SK-N-SH treated with all-trans-retinoic acid at 6 μM for 48 hours (cell line): Measurements from ENCODE around the gene PLEKHJ1.

Experiments used
- BACH2 ChIP-seq: fragments of 250-450 bp; sonication (Bioruptor Pico); IDR thresholded peaks from 2 replicates; pipeline ENCODE4 v1.9.0; 2021; ENCODE audit warnings: mild to moderate bottlenecking, borderline replicate concordance
- RARB ChIP-seq: fragments of 250-450 bp; sonication (Bioruptor Pico); IDR thresholded peaks from 2 replicates; pipeline ENCODE4 v1.8.0; 2021; ENCODE audit warnings: mild to moderate bottlenecking, moderate library complexity
- SNAI2 ChIP-seq: fragments of 250-450 bp; sonication (Bioruptor Pico); IDR thresholded peaks from 2 replicates; pipeline ENCODE4 v1.5.0; 2020; ENCODE audit warnings: mild to moderate bottlenecking, moderate library complexity
- ZC3H10 ChIP-seq: fragments of 250-450 bp; sonication (Bioruptor Pico); IDR thresholded peaks from 2 replicates; pipeline ENCODE4 v1.5.1; 2021; ENCODE audit warnings: mild to moderate bottlenecking, moderate library complexity
- ZFP30 ChIP-seq: fragments of 450-650 bp; formaldehyde crosslinking; IDR thresholded peaks from 2 replicates; pipeline ENCODE4 v1.5.0; 2022; ENCODE audit warnings: mild to moderate bottlenecking, moderate library complexity
- ZNF565 ChIP-seq: fragments of 450-650 bp; formaldehyde crosslinking; conservative IDR thresholded peaks from 2 replicates; pipeline ENCODE4 v1.5.0; 2020; ENCODE audit warnings: low read depth, mild to moderate bottlenecking, moderate library complexity
- TF ChIP-seq, protein P1 (sequence below): fragments of 250-450 bp; sonication (Bioruptor Pico); IDR thresholded peaks from 2 replicates; pipeline ENCODE4 v1.8.0; 2020; ENCODE audit warnings: mild to moderate bottlenecking, moderate library complexity, borderline replicate concordance
- TF ChIP-seq, protein P2 (sequence below): fragments of 250-450 bp; sonication (Bioruptor Pico); IDR thresholded peaks from 2 replicates; pipeline ENCODE4 v1.5.1; 2020; ENCODE audit warnings: low read depth, mild to moderate bottlenecking, moderate library complexity

GRCh38 chr19:2246014-2246620, 10.0 kb upstream of the PLEKHJ1 start:
- TF ChIP-seq, protein P1, sequence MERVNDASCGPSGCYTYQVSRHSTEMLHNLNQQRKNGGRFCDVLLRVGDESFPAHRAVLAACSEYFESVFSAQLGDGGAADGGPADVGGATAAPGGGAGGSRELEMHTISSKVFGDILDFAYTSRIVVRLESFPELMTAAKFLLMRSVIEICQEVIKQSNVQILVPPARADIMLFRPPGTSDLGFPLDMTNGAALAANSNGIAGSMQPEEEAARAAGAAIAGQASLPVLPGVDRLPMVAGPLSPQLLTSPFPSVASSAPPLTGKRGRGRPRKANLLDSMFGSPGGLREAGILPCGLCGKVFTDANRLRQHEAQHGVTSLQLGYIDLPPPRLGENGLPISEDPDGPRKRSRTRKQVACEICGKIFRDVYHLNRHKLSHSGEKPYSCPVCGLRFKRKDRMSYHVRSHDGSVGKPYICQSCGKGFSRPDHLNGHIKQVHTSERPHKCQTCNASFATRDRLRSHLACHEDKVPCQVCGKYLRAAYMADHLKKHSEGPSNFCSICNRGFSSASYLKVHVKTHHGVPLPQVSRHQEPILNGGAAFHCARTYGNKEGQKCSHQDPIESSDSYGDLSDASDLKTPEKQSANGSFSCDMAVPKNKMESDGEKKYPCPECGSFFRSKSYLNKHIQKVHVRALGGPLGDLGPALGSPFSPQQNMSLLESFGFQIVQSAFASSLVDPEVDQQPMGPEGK (CRISPR knock-in tag), result no peak
- TF ChIP-seq BACH2 (CRISPR knock-in tag) (no peak), RARB (CRISPR knock-in tag) (no peak), SNAI2 (no peak), ZFP30 (no peak), ZC3H10 (no peak), ZNF565 (CRISPR knock-in tag) (no peak)
- TF ChIP-seq, protein P2, sequence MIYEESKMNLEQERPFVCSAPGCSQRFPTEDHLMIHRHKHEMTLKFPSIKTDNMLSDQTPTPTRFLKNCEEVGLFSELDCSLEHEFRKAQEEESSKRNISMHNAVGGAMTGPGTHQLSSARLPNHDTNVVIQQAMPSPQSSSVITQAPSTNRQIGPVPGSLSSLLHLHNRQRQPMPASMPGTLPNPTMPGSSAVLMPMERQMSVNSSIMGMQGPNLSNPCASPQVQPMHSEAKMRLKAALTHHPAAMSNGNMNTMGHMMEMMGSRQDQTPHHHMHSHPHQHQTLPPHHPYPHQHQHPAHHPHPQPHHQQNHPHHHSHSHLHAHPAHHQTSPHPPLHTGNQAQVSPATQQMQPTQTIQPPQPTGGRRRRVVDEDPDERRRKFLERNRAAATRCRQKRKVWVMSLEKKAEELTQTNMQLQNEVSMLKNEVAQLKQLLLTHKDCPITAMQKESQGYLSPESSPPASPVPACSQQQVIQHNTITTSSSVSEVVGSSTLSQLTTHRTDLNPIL (CRISPR knock-in tag), result no peak
